AG04450 (cell line): ENCODE measurements around the gene TBC1D16. TPM values are rescaled to one million over a fixed set of nuclear protein-coding genes. Genes with fewer than 3 reads are reported as not detected.

Source experiments
- CTCF ChIA-PET: fragments of 300-600, 350-600 bp; formaldehyde crosslinking; extraction: SDS; loops from one replicate; lab custom pipeline; 2022; ENCODE audit warnings: antibody characterized with exemption, inconsistent platforms; lab: Charles Lee
- POLR2A ChIA-PET: fragments of 350-600 bp; formaldehyde crosslinking; extraction: SDS; loops from one replicate; lab custom pipeline; 2021; ENCODE audit warnings: antibody characterized with exemption, inconsistent platforms; lab: Yijun Ruan, JAX
- DNase-seq: peaks from one replicate; pipeline ENCODE4 v3.0.0-alpha.2; 2011; ENCODE audit warnings: low read depth, low spot score
- H3K27ac ChIP-seq: one replicate; pipeline ENCODE4 v1.5.1; 2012; ENCODE audit warnings: low read depth, low read length, control low read depth
- H3K27me3 ChIP-seq: one replicate; pipeline ENCODE4 v1.6.0; 2012; ENCODE audit warnings: low read length; ENCODE audit not compliant: control insufficient read depth, insufficient read depth
- H3K4me3 ChIP-seq: 2 replicates; pipeline ENCODE4 v1.5.1; 2011; ENCODE audit warnings: mild to moderate bottlenecking, low read depth, low read length, control low read depth
- H3K9me3 ChIP-seq: 2 replicates; pipeline ENCODE4 v1.5.1; 2012; ENCODE audit warnings: low read length; ENCODE audit not compliant: control insufficient read depth, insufficient read depth
- CTCF ChIP-seq: IDR thresholded peaks from 2 replicates; pipeline ENCODE4 v1.5.1; 2011; ENCODE audit warnings: low read depth, low read length, control low read depth, inconsistent platforms
- polyA plus RNA-seq: library from polyadenylated mRNA; depleted of rRNA; stranded (reverse); fragments of >200 nt; gene quantifications from 2 replicates; pipeline ENCODE4 v1.2.3, GENCODE V29; 2011

TBC1D16 gene
- polyA plus RNA-seq, 1 experiment: 10.9 TPM

- Histone ChIP-seq H3K27me3 (no peaks in the 10 kb centered on the region), H3K4me3 (no peak overlapping the region), H3K9me3 (peaks cover 3% of the 10 kb centered on the region; the same call in 1 of the 2 replicates), H3K27ac (no peak overlapping the region)
- ChIA-PET POLR2A (no interaction called here), CTCF (interaction anchor here (1.0 kb wide), 1 partner anchor 145 kb away, joined by 5 read pairs; the partner anchor contains the start of gene CBX4)
- DNase-seq: no peak
- no peak for TF ChIP-seq CTCF
These were observed 51.4 kb downstream of the TBC1D16 start for GRCh38 chr17:79984045-79984840.

DNA sequence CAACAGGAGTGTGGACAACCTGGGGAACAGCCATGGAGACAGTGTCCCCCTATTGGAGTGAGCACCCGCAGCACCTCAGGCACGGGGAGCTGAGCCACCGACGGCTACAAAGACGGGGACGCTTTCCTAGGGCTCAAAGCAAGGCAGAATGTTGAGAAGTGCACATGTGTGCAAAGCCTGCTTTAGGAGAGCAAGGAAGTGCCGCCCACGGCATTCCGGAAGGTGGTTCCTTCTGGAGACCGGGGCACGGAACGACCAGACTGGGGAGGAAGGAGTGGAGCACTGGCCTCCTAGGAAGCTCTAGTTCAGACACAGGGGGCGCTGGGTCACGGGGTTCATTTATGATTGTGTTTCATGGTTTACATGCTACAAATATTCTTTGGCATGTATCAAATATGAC lies 52.2 kb downstream of the TBC1D16 start:
- CTCF ChIA-PET: no interaction called here
- no peak for DNase-seq
- POLR2A ChIA-PET: no interaction called here

DNA sequence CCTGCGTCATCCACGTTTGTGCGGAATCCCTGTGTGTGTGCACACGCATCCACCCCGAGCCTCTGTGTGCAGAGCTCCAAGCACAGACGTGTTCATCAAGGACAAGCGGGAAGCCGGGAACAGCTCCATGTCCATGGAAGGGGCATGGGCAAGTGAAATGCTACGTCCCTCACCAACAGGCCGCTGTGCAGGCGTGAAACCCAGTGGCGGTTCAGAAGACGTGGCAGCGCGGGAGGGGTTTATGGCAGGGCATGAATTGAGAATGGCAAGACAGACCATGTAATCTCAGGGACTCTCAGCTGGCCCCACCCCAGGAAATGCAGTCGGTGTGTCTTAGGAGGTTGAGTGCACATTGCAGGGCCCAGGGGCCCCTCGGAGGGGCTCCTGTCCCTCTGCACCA lies 52.7 kb downstream of the TBC1D16 start:
- Histone ChIP-seq H3K27ac (no peak overlapping the region), H3K4me3 (no peak overlapping the region), H3K27me3 (no peaks in the 10 kb centered on the region), H3K9me3 (peaks cover 3% of the 10 kb centered on the region; the same call in 1 of the 2 replicates)
- ChIA-PET CTCF (no interaction called here), POLR2A (no interaction called here)
- TF ChIP-seq CTCF: no peak
- DNase-seq: no peak

More for the DNA sequence above, 52.2 kb downstream of the TBC1D16 start:
- H3K27ac ChIP-seq: no peak overlapping the region
- no peak overlapping the region for H3K4me3 ChIP-seq
- peaks cover 3% of the 10 kb centered on the region; the same call in 1 of the 2 replicates for H3K9me3 ChIP-seq
- H3K27me3 ChIP-seq: no peaks in the 10 kb centered on the region
- no peak for TF ChIP-seq CTCF

DNA sequence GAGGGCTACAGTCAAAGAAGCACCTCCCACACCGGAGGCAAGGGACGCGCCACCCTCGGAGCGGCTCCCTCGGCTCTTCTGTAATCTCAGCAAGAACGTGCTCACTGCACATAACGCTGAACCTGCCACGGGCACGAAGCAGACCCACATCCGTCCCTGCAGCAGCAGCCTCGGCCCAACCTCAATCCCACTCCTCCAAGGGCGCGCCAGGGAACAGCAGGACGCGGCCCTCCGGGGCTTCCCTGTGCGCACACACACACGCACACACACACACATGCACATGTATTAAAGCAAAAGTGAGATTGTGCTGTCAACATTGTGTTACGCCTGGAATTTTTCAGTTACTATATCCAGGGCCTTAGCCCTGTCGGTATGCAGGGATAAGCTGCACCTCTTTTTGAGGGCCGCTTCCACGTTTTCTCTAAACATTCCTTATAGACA lies 54.0 kb downstream of the TBC1D16 start:
- ChIA-PET CTCF (no interaction called here), POLR2A (interaction anchor here (0.6 to 0.7 kb wide), 2 partner anchors 28 to 139 kb away, joined by 4 to 12 read pairs; no protein-coding TSS in a partner anchor)
- H3K9me3 ChIP-seq: peaks cover 3% of the 10 kb centered on the region; the same call in 1 of the 2 replicates
- no peak for DNase-seq
- no peak overlapping the region for H3K27ac ChIP-seq
- no peak overlapping the region for H3K4me3 ChIP-seq
- no peak for TF ChIP-seq CTCF
- no peaks in the 10 kb centered on the region for H3K27me3 ChIP-seq

GRCh38 chr17:79981090-79981489 lies 54.6 kb downstream of the TBC1D16 start:
- H3K9me3 ChIP-seq: peaks cover 3% of the 10 kb centered on the region; the same call in 1 of the 2 replicates
- H3K4me3 ChIP-seq: no peak overlapping the region
- POLR2A ChIA-PET: no interaction called here
- no peak for DNase-seq
- no peak for TF ChIP-seq CTCF
- H3K27me3 ChIP-seq: no peaks in the 10 kb centered on the region
- CTCF ChIA-PET: no interaction called here
- H3K27ac ChIP-seq: no peak overlapping the region
